GM18508 (cell line): Measurements from ENCODE around the gene ABL2.
"Not testable (repeated sequence)": the region's sequence is repeated elsewhere in the genome, so short reads cannot be mapped to it uniquely, and the experiment has no call there.

Source experiments
- ATAC-seq: cut with Tn5 transposase; IDR thresholded peaks from one replicate; pipeline ENCODE4 v1.9.1; 2021; ENCODE audit warnings: moderate number of reproducible peaks; ENCODE audit not compliant: insufficient read depth, unreplicated experiment

Gene ABL2

DNA sequence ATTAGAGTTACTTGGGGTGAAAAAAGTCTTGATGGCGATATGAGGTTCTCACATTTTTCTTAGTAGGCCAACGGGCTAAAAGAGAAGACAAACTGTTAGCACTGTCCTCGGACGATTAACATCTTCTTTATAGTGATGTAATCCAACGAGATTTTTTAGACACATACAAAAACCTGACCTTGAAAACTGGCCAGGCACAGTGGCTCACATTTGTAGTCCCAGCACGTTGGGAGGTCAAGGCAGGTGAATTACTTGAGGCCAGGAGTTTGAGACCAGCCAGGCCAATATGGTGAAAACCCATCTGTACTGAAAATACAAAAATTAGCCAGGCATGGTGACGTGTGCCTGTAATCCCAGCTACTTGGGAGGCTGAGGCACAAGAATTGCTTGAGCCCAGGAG lies 8.4 kb downstream of the ABL2 start:
- ATAC-seq = not testable (repeated sequence)

DNA sequence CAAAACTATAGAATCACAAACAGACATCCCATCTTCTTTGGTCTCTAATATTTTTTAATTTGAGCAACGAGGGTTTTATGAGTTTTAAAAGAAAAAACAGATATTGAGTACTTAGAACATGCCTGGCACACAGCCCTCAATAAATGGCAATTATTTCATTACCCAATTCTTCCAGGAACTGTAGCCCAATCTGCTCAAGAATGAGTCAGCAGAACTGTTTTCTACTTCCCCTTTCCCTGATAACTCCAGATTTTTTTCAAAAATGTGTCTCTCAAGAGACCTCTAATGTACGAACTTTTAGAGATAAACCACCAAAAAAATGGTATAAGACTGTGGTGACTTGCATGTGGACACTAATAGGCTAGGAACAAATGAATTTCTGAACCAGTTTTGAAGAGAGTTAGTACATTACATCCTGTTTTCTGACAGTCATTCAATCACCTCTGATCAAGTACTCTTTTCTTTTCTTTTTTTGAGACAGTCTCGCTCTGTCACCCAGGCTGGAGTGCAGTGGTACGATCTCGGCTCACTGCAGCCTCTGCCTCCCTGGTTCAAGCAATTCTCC lies 11.5 kb downstream of the ABL2 start:
- no peak for ATAC-seq

DNA sequence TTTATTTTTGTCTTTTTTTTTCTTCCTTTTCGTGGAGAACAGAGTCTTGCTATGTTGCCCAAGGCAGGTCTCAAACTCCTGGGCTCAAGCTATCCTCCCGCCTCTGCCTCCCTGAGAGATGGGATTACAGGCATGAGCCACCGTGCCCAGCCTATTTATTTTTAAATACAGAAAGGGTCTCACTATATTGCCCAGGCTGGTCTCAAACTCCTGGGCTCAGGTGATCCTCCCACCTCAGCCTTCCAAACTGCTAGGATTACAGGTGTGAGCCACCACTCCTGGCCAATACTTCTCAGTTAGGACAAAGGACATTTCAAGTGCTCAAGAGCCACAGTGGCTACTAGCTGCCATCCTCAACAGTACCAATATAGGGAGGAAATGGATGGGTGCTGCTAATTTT lies 16.2 kb downstream of the ABL2 start:
- ATAC-seq = not testable (repeated sequence)

DNA sequence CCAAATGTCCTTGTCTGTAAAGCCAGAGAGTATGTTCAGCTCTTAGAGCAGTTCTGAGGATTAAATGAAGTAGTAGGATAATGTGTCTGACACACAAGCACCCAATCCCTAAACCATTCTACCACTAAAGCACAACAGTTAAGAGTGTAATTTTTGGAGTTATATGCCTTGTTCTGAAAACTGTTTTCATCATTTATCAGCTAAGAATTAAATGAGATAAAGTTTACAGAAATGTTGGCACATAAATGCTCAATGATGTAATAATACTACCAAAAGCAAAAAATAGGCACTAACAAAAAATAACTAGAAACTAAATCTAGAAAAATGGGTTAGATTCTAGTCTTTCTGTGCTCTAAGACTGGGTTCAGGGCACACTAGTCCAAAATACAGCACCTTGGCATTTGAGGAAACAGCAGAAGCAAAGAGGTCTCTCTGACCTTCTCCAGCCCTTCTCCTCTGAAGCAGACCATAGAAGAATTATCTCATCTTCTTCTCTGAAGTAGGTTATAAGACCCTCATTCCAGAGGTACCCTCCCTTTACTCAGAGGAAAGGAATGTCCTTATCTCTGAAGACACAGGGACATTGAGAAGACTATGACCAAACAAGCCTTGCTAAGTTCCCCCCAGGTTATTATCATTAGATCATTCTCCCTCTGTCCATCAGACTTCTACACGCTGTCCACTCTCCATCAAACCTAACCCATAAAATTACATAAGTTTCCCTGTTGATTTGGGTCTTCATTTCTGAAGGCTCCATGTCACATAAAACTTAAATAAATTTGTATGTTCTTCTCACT lies 20.6 kb downstream of the ABL2 start:
- no peak for ATAC-seq

DNA sequence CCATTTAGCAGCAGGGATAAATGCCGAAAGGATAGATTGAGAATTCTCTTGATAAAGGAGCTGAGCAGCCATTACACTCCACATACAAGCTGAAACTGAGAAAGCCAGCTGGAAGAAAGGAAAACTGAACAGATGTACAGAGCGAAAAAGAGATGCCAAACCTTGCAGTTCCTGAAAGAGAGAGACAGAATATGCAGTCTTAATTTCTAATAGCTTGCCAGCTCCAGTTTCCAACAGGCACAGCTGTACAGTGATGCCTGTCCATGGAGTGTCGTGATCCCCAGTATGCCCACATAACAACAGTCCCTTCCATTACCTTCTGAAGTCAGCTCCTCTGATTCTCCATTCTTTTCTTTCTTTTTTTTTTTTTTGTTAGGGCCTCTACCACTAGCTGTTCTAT lies 22.7 kb downstream of the ABL2 start:
- no peak for ATAC-seq

DNA sequence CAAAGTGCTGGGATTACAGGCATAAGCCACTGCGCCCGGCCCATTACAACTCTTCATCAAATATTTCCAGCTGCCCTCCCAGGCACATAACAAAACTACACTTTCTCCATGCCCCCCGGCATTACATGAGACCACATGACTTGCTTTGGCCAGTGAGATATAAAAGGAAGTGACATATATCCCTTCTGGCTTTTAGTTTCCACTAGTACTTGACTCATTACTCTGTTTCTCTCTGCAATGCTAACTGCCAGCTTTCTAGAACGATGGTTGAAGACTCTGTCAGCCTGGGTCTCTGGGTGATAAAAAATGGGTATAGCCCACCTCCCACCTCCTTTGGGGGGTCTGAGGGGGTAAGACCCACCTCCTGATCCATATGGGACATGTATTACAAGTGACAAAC lies 24.2 kb downstream of the ABL2 start:
- no peak for ATAC-seq

DNA sequence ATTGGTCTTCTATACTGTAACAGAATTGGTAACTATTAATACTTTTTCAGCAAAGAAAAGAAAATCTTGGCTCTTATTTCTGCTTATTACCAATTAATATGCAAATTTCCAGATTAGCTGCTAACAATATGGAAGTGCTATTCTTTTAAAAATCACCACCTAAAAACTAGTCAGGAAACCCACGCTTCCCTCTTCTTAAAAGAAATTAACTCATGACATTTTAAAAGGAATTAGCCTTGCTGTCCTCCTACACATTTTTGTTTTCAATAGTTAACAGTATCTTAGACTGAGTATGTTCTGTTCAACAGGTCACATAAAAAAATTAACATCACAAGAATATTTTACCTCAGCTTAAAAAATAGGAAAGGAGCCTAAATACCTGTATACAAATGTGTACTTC lies 27.3 kb downstream of the ABL2 start:
- no peak for ATAC-seq

DNA sequence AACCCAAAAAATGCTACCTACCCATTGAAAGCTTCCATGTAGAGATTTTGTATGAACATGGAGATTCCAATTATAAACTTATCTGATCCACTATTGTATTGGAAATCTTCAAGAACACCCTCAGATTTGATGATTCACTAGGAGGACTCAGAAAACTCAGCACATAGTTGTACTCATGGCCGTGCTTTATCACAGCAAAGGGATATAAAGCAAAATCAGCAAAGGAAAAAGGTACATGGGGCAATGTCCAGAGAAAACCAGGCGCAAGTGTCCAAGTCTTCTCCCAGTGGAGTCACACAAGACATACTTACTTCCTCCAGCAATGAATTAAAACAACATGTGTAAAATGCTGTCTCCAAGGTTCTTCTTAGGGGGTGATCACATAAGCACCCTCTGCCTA lies 28.9 kb downstream of the ABL2 start:
- no peak for ATAC-seq

DNA sequence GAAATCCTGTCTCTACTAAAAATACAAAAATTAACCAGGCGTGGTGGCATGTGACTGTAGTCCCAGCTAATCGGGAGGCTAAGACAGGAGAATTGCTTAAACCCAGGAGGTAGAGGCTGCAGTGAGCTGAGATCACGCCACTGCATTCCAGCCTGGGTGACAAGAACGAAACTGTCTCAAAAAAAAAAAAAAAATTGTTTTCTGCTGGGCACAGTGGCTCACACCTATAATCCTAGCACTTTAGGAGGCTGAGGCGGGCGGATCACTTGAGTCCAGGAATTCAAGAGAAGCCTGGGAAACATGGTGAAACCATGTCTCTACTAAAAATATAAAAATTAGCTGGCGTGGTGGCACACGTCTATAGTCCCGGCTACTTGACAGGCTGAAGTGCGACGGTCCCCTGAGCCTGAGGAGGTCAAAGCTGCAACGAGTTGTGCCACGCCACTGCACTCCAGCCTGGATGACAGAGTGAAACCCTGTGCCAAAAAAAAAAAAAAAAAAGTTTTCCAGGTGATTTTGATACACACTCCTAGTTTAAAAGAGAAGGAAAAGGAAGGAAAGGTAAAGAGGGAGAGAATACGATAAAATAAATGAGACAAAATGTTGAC lies 31.7 kb downstream of the ABL2 start:
- ATAC-seq = no peak

DNA sequence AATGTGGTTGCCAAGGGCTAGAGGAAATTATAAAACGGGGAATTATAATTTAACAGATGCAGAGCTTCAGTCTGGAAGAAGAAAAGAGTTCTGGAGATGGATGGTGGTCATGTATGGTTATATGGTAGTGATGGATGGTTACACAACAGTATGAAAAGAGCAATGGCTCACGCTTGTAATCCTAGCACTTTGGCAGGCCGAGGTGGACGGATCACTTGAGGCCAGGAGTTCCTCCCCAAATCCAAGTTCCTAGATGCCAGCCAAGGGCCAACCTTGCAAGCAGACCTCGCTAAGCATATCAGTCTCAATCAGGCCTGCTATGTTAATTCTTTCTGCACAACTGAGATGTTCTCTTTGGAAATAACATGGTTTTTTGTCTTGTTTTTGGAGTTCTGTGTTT lies 33.6 kb downstream of the ABL2 start:
- not testable (repeated sequence) for ATAC-seq

DNA sequence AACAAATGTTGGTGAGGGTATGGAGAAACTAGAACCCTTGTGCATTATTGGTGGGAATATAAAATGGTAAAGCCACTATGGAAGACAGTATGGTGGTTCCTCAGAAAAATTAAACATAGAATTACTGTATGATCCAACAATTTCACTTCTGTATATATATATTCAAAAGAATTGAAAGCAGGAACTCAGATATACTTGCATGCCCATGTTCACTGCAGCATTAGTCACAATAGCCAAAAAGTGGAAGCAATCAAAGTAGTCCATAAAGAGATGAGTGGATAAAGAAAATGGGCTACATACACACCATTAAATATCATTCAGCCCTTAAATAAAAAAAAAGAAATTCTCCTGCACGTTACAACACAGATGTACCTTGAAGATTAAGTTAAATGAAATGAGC lies 34.1 kb downstream of the ABL2 start:
- ATAC-seq = no peak

DNA sequence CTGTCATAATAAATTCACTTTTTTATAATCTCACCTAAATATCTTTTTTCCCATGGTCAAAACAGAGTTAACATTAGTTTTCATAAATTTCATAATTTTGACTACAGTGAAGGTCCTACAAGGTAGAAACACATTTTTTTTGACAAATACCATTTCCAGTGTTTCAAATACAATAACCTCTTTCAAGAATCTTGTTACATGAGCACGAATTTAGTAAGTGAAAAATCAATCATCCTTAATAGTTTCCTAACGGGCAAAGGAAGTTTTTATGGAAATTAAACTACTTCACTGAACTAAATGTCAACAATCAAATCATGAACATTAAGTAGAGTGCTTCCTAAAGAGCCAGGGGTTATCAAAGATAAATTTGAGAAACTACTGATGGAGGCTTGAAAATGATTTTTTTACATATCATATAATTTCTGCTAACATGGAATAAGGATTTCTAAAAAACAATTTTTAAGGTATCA lies 35.4 kb downstream of the ABL2 start:
- no peak for ATAC-seq

DNA sequence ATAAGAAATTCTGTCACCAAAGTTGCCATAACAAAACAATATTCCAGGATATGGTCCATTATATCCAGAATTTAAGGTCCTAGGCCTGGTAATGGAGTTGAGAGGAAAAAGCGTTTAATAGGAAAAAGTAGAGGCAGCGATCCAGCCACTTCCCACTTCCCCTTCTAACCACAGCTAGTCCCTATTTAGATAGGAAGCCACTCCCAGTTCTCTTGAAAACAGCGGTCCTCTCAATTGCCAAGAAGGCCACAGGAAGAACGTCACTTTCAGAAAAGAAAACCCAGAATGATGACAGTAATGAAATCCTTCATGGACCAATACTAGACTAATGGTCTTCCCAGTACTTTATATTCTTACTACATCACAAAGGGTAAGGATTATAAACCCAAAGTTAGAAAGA lies 38.6 kb downstream of the ABL2 start:
- no peak for ATAC-seq

DNA sequence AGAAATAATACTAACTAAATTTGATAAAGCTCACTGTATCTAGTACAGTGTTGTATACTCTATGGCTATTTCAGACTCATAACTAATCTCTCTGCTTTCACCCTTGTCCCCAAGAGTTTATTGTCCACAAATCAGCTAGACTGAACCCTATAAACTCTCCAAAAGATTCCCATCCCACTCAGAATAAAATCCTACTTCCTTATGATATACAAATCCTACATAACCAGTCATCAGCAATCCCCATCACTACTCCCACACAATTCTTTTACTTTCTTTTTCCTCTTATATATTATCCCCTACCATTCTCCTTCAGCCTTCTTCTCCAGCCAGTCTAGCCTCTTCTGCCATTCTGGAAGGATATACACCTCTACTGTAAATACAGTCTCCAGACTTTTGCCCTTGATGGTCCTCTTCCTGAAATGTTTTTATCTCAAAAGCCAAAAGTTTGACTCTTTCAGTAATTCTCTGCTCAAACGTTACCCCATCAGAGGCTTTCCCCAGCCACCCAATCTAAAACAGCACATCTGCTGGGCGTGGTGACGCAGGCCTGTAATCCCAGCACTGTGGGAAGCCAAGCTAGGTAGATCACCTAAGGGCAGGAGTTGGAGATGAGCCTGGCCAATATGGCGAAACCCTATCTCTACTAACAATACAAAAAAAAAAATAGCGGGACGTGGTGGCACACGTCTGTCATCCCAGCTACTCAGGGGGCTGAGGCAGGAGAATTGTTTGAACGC lies 41.6 kb downstream of the ABL2 start:
- ATAC-seq = no peak

DNA sequence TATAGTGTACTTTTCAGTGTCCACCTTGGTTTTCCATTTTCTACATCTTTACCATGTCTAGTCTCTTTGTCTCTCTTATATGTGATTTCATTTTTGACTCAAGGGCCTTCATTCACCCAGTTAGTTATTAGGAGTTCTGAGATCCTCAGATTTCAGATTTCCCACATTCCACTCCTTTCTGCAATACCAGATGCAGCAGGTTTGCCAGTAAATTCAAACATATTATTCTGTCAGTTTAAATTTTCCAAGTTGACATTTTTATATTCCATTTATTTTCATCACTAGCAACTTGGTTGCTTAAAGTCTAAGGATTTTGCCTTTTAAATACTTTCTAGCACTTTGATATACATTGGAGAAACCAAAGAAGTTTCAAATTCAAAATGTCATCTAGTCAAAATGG lies 42.4 kb downstream of the ABL2 start:
- no peak for ATAC-seq

DNA sequence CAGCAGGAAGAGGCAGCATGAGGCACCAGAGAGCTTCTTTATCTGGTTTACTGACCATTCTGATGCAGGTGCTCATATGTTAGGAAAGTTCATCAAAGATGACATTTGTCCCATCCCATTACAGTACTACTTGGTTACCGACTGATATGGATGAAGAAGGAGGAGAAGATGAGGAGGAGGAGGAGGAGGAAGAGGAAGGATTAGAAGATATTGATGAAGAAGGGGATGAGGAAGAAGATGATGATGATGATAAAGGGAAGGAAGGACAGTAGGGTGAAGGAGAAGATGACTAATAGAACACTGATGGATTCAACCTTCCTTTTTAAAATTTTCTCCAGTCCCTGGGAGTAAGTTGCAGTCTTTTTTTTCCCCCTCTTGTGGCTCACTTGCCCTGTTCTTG lies 45.1 kb downstream of the ABL2 start:
- no peak for ATAC-seq

DNA sequence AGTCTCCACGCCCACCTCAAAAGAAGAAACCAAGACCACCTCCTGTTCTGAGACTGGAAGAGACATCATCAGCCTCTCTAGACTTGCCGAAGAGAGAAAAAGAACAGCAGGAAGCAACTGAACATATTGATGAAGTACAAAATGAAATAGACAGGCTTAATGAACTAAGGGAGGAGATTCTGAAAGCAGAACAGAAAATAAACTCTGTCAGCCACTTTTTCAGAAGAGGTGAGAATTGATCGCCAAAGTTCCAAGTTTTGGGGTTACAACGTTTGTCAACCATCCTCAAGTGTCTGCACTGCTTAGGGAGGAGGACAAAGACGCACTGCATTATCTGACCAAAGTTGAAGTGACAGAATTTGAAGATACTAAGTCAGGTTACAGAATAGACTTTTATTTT lies 45.6 kb downstream of the ABL2 start:
- no peak for ATAC-seq

DNA sequence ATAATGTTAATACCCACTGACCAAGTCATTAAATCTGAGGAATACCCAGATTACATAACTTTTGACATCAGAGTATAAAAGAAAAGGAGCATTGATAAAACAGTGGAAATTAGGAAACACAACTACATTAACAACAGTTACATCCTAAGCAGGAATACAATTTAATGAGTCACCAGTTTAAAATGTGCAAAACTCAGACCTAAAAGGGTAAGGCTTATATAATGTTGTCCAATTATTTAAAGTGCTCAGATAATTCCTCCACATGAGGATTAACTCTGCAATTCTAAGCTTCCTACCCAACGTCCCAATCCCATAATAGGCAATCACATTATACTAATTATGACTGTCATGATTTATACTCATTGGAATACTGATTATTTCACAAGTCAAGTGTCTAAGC lies 50.5 kb downstream of the ABL2 start:
- no peak for ATAC-seq

DNA sequence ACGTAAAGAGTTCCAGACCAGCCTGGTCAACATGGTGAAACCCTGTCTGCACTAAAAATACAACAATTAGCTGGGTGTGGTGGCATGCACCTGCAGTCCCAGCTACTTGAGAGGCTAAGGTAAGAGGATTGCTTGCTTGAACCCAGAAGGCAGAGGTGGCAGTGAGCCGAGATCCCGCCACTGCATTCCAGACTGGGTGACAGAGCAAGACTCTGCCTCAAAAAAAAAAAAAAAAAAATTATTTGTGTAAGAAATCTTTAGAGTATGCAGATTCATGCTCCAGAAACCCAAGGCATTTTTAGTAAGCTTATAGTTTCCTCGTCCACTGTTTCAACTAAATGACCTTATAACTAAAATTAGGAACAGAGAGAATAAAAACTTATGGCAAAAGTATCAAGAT lies 51.3 kb downstream of the ABL2 start:
- no peak for ATAC-seq

DNA sequence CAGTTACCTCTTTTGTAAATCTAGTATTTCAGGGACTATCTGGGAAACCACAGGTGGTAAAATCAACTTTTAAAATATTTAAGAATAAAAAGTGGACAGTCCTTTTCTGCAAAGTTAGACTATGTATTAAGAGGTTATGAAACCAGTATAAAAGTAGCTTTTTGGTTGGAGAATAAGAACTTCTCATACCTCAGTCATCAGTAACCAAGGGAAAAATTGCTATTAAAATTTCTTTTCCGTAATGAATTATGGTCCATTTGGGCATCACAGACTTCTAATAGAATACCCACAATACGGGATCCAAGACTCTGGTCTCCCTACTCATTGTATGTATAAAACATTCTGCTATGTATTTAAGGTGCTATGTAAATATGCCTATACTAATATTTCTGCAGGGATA lies 51.9 kb downstream of the ABL2 start:
- ATAC-seq = no peak

DNA sequence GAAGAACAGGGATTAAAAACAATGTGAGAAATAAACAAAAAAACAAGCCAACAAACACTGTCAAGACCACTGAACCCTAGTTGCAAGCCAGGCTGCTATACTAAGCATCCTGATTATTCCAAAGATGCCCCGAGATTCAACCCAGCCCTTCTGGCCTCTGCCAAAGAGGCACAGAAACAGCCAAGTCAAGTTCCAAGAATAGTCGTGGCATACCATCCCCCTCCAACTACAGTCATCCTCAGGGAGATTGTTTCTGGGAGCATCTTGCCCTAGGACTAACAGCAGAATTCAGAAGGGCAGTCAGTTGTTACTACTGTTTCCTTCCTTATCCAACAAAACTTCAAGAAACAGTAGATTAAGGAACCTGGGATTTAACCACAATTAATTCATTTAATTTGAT lies 52.3 kb downstream of the ABL2 start:
- no peak for ATAC-seq
